NOMO-1 (cell line): ENCODE measurements around the gene TDO2.
A peak's percentile ranks its signal among the peaks of the same experiment; 100 is the strongest.
"Not testable (repeated sequence)": the region's sequence is repeated elsewhere in the genome, so short reads cannot be mapped to it uniquely, and the experiment has no call there.

Experiments used
- DNase-seq, 2 experiments: peaks; one replicate each; lab custom pipeline; 2025; ENCODE audit not compliant: unreplicated experiment in 2 of 2; lab: John Stamatoyannopoulos, UW

The TDO2 gene

GRCh38 chr4:155906554-155907247 is 3.2 kb downstream of the TDO2 start:
- no peak for DNase-seq

- DNase-seq, result no peak
Measured at GRCh38 chr4:155907556-155907955, 4.1 kb downstream of the TDO2 start.

DNA sequence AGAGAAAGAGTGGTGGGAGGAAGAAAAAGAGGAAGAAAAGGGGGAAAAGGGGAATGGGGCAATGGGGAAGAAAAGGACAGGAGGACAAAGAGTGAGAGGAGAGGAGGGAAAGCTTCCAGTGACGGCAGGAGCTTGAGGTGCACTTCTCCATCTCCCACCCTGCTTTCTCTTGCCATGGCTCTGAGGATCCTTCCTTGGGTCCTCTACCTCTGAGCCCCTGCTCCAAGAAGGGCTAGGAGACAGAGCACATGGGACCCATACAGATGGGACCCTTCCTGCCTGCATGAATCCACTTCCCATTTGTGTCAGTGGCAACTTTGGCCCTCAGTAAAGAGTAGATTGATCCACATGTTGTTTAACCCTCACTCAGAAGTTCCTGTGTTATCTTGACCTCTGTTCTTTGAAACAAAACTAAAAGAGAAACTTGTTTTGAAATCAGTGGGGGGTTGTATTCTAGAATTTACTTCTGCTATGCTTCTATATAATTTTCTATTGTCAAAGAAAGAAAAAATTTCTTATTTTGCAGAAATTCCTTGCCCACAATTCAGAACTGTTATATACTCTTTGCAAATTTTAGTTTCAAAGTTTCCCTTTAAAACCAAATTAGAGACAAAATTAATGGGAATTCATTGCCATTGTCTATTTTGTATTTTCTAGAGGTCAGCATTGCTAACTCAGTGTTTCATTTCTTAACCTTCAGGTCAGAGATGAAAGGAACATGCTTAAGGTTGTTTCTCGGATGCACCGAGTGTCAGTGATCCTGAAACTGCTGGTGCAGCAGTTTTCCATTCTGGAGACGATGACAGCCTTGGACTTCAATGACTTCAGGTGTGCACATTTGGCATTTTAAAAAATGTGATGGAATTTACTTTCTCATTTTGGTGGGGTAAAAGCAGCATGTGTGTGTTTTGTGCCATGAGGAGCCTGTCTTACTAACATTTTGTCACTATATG is 5.0 kb downstream of the TDO2 start:
- peak in 1 of 2 experiments; percentile 4 for DNase-seq

GRCh38 chr4:155909615-155910226 is 6.2 kb downstream of the TDO2 start:
- DNase-seq, result no peak

- no peak for DNase-seq
Measured at GRCh38 chr4:155911905-155912304, 8.4 kb downstream of the TDO2 start.

GRCh38 chr4:155914782-155915181 is 11.3 kb downstream of the TDO2 start:
- no peak for DNase-seq

- DNase-seq, result no peak
Measured at GRCh38 chr4:155921597-155921996, 18.1 kb downstream of the TDO2 start.

- no peak for DNase-seq
Measured at GRCh38 chr4:155924637-155925036, 21.1 kb downstream of the TDO2 start.

DNA sequence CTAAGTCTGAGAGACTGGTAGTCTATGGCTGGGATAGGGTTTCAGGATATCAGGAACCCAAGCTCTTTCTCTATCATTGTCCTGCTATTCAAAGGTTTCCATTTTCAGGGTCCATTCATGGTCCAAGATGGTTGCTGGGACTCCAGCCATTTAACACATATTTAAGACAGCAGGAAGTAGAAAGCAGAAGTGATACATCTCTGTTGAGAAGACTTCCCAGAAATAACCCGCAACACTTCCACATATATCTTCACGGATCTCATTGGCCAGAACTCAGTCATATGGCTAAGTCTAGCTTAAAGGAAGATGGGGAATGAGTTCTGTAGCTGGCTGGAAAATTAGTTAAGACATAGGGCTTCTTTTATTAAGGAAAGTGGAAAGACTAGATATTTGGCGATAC is 26.3 kb downstream of the TDO2 start:
- peak in 1 of 2 experiments; percentile 13 for DNase-seq

- no peak for DNase-seq
Measured at GRCh38 chr4:155930330-155930729, 26.8 kb downstream of the TDO2 start.

DNA sequence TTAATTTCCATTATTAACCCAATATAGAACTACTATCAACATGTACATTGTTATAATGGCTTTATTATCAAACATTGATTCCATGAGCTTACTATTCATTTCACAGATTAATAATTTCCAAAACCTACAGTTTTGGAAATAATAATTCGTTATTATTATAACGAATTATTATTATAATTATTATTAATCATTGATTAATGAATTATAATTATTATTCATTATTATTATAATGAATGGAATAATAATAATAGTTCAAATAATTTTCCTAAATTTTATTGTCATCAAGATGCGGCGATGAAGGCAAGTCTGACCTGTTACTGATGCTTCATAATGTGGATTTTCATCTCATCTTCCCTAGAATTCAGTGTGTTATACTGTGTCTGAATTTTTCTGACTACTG is 28.1 kb downstream of the TDO2 start:
- no peak for DNase-seq

GRCh38 chr4:155934634-155935033 is 31.1 kb downstream of the TDO2 start:
- DNase-seq, result not testable (repeated sequence)

DNA sequence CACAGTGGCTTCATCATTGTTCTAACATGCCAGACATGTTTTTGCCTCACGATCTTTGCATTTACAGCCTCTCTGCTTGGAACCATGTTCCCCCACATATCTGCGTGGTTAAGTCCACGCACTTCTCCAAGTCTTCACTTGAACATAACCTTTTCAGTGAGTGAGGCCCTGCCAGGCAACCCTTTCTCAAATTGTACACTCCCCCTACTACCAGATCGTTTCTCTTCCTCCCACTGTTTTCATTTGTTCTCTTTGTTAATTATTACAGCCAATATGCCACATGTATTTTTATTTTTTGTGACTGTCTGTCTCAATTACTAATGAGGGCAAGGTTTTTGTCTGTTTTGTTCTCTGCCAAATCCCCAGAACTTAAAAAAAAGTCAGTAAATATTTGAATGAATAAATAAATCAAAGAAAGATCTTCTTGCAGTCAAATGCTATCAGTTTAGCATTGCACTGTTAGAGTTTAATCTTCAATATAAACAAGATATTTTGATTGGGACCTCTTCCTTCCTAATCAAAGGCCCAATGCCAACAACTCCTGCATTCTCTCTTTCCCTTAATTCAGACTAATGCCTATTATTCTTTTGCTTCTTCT is 32.0 kb downstream of the TDO2 start:
- no peak for DNase-seq

- DNase-seq, result no peak
Measured at GRCh38 chr4:155941085-155941790, 37.7 kb downstream of the TDO2 start.

- no peak for DNase-seq
Measured at GRCh38 chr4:155941820-155942219, 38.3 kb downstream of the TDO2 start.

DNA sequence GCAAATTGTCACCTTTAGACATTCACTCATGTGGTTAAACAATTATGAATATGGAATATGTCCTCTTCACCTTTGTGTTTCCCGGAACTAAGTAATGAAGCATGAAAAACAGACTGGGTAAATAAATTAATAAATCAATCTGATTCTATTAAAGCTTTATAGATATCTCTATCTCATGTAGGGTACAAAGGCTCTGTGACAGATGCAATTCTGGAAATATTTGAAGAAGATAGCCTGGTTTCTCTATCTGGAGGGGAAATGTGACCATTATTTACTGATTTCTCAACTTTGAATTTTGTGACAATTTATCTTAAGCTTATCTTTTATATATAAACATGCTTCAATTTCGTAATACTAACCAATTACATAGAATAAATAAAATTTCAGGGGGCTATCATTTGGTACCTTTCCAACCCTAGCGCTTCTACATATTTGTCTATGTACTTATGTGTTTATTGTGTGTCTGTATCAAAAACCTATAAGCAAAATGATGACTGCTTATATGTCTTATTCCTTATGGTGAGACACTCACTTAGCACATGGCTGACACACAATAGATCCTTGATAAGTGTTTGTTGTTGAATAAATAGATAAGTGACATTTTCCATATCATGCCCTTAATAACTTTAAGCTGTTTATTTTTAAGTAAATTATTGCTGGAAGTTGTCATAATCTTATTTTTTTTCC is 40.3 kb downstream of the TDO2 start:
- no peak for DNase-seq

DNA sequence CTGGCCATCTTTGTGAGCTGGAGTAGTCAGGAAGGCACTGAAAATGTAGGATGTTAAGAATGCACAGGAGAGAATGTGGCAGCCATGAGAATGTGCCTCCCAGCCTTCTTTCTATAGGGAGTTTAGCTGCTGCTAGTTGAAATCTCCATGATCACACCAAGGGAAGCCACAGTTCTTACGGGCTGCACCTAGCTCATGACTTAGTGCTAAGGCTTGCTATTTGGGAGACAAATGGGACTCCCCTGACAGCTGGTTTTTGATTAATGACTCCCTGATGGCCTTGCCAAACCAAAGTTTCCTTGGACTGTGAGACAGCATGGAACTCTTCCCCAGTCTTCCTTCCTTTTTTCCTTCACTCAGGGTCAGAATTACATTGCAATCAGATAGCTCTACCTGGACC is 41.0 kb downstream of the TDO2 start:
- no peak for DNase-seq

GRCh38 chr4:155946486-155946885 is 43.0 kb downstream of the TDO2 start:
- no peak for DNase-seq

DNA sequence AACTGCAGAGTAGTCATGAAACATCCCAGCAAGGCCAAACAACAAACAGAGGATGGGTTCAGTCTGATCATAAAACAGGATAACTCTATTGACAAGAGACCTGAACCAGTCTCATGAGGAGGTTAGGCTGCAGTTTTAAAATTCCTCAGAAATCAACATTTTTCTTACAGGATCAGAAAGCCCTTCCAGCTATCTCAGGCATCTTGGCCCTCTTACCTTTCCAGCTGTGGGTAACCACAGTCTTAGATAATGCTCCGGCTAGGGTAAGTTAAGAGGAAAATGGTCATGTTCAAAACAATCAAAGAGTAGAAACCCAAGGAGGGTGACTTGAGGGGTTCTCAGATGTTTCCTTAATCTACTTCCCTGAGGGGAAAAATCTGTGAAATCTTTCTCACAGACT is 45.0 kb downstream of the TDO2 start:
- no peak for DNase-seq

GRCh38 chr4:155950461-155950860 is 47.0 kb downstream of the TDO2 start:
- no peak for DNase-seq
